Activated naive CD4-positive, alpha-beta T cell treated with anti-CD3 and anti-CD28 coated beads for 36 hours (primary cell): ENCODE measurements around the gene DLEC1. TPM values are rescaled to one million over a fixed set of nuclear protein-coding genes. Genes with fewer than 3 reads are reported as not detected.

ENCODE experiments used
- CTCF ChIA-PET: fragments of 350-600 bp; sonication (Branson Sonifier 250); formaldehyde crosslinking; loops from one replicate; lab custom pipeline; 2021; ENCODE audit warnings: antibody characterized with exemption; lab: Charles Lee
- DNase-seq: peaks from one replicate; pipeline ENCODE4 v3.0.0-alpha.2; 2020
- H3K27ac Mint-ChIP-seq: one replicate; pipeline ENCODE4 v1.8.0; 2021; ENCODE audit warnings: mild to moderate bottlenecking, mixed read lengths
- H3K27me3 Mint-ChIP-seq: one replicate; pipeline ENCODE4 v1.8.0; 2021; ENCODE audit warnings: low read depth, mixed read lengths
- H3K36me3 Mint-ChIP-seq: one replicate; pipeline ENCODE4 v1.8.0; 2021; ENCODE audit warnings: low read depth, mixed read lengths
- H3K4me1 Mint-ChIP-seq: one replicate; pipeline ENCODE4 v1.8.0; 2021; ENCODE audit warnings: low read depth, mixed read lengths
- H3K4me3 Mint-ChIP-seq: one replicate; pipeline ENCODE4 v1.8.0; 2021; ENCODE audit warnings: mild to moderate bottlenecking, moderate library complexity, mixed read lengths
- H3K9me3 Mint-ChIP-seq: one replicate; pipeline ENCODE4 v1.8.0; 2021; ENCODE audit warnings: mixed read lengths
- intact Hi-C: fragments of 100-400 bp; cut with micrococcal nuclease; formaldehyde crosslinking; loops from one replicate; pipeline ENCODE4 v1.15.1; 2023
- total RNA-seq, 2 experiments: library from RNA; stranded (reverse); gene quantifications; one replicate each; pipeline ENCODE4 v1.2.3, GENCODE V29; 2021

DLEC1 gene
- total RNA-seq, 2 experiments from 2014 or later: 0.17 to 0.19 TPM

DNA sequence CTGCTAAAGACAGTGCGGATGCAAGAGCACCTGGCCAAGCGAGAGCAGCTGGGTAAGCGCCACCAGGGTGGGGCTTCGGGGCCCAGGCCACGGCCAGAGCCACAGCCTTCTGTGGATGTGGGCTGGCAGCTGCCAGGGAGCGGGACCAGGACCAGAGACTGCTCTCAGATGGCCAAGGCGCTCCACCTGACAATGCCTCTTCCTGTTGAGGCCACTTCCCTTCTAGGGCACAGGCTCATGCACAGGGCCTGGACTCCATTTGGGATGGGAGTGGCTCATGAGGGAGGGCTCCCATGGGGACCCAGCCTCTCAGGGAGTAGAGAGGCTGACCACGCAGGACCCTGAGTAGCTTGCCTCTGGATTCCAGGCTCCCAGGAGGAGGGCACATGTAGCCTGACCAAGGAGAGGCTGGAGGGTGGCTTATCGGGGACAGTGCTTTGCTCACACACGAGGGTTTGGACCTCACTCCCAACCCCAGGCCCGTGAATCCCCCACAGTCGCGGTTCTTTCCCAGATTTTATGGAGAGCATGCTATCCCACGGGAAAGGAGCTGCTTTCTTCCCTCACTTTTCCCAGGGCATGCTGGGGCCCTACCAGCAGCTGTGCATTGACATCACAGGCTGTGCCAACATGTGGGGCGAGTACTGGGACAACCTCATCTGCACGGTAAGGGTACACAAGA lies 72.8 kb downstream of the DLEC1 start:
- DNase-seq: no peak
- CTCF ChIA-PET: no interaction called here
- no peaks in the 10 kb centered on the region for H3K9me3 Mint-ChIP-seq
- intact Hi-C loops: loop anchor here (10.0 kb wide), 1 partner anchor 257 kb away; no protein-coding TSS in a partner anchor
- no peaks in the 10 kb centered on the region for H3K27me3 Mint-ChIP-seq
- H3K27ac Mint-ChIP-seq: no peak overlapping the region
- H3K36me3 Mint-ChIP-seq: no peaks in the 10 kb centered on the region
- H3K4me3 Mint-ChIP-seq: no peak overlapping the region
- H3K4me1 Mint-ChIP-seq: no peaks in the 10 kb centered on the region

- no peak for DNase-seq
- H3K27ac Mint-ChIP-seq: no peak overlapping the region
- no peaks in the 10 kb centered on the region for H3K9me3 Mint-ChIP-seq
- intact Hi-C loops: loop anchor here (10.0 kb wide), 1 partner anchor 258 kb away; no protein-coding TSS in a partner anchor
- no peaks in the 10 kb centered on the region for H3K36me3 Mint-ChIP-seq
- CTCF ChIA-PET: no interaction called here
- H3K4me3 Mint-ChIP-seq: no peak overlapping the region
- no peaks in the 10 kb centered on the region for H3K4me1 Mint-ChIP-seq
- H3K27me3 Mint-ChIP-seq: no peaks in the 10 kb centered on the region
These were observed 73.4 kb downstream of the DLEC1 start for GRCh38 chr3:38112378-38112761.

DNA sequence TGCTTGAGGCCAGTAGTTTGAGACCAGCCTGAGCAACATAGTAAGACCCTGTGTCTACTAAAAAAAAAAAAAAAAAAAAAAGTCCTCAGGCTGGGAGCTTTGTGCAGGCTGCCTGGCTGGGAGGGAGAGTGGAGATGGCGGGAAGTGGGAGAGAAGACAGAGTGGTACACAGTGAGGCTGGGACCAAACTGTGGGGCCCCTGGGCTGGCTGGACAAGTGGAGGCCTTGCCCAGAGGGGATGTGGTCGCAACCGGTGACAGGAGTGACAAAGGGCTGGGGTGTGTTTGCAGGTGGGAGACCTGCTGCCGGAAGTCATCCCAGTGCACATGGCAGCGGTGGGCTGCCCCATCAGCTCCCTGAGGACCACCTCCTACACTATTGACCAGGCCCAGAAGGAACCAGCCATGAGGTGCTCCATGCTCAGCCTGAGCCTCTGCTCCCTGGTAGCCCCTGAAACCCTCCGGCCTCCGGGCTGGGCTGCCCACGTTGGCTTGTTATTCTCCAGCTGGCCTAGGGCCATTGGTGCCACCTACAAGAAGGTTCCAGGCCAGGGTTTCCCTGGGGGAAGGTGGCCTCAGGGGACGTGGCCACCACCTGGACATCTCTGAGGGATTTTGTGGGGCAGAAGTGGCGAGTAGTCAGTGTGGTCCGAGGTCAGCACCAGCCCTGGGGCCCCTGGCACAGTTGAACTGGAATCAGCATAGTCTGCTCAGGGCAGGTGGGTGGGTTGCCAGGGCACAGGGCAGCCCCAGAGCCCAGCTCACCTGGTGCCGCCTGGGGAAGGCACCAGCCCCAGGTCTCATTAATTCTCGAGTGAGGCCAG lies 75.3 kb downstream of the DLEC1 start:
- H3K27me3 Mint-ChIP-seq: no peaks in the 10 kb centered on the region
- H3K4me3 Mint-ChIP-seq: no peak overlapping the region
- H3K9me3 Mint-ChIP-seq: no peaks in the 10 kb centered on the region
- no peaks in the 10 kb centered on the region for H3K36me3 Mint-ChIP-seq
- CTCF ChIA-PET: no interaction called here
- DNase-seq: no peak
- intact Hi-C loops: loop anchor here (10.0 kb wide), 1 partner anchor 259 kb away; no protein-coding TSS in a partner anchor
- no peak overlapping the region for H3K27ac Mint-ChIP-seq
- H3K4me1 Mint-ChIP-seq: peaks cover 4% of the 10 kb centered on the region

DNA sequence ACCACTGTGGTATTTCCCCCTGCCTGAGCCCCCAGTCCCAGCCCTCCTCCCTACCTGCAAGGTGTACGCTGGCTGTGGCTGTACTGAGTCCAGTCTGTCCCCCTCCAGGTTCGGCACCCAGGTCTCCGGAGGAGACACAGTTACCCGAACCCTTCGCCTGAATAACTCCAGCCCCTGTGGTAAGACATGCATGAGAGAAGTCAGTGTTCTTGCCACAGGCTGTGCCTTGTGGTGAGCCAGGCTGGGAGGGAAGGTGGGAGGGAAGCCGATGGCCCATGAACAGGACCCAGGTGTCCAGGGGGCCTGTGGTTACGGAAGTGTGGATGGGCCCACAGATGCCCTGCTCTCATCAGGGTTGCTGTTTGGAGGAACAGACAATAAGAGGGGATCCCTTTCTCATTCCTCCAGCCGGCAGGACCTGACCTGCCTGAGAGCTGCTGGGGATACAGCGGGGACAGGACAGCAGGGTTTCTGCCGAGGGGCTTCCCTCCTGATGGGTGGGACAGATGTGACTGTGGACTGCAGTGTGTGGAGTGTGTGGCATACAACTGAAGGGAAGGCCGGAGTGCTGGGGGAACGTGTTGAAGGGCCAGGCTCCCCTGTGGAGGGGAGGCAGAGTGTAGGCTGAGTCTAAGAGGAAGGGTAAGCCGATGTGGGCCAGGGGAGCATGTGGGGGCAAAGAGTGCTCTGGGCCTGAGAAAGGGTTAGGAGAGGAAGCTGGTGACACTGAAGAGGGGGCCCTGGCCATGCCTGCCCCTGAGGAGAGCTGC lies 76.1 kb downstream of the DLEC1 start:
- intact Hi-C loops: loop anchor here (5.0 to 10.0 kb wide), 2 partner anchors 167 to 260 kb away; partner anchors contain the start of gene SLC22A14
- Mint-ChIP-seq H3K36me3 (no peaks in the 10 kb centered on the region), H3K27ac (peak overlapping the region; percentile 8), H3K4me1 (peaks cover 4% of the 10 kb centered on the region), H3K4me3 (no peak overlapping the region), H3K9me3 (no peaks in the 10 kb centered on the region), H3K27me3 (no peaks in the 10 kb centered on the region)
- CTCF ChIA-PET: interaction anchor here (0.8 to 4.5 kb wide), 2 partner anchors 13 to 231 kb away, joined by 3 to 31 read pairs; partner anchors contain the start of gene XYLB
- DNase-seq: no peak

DNA sequence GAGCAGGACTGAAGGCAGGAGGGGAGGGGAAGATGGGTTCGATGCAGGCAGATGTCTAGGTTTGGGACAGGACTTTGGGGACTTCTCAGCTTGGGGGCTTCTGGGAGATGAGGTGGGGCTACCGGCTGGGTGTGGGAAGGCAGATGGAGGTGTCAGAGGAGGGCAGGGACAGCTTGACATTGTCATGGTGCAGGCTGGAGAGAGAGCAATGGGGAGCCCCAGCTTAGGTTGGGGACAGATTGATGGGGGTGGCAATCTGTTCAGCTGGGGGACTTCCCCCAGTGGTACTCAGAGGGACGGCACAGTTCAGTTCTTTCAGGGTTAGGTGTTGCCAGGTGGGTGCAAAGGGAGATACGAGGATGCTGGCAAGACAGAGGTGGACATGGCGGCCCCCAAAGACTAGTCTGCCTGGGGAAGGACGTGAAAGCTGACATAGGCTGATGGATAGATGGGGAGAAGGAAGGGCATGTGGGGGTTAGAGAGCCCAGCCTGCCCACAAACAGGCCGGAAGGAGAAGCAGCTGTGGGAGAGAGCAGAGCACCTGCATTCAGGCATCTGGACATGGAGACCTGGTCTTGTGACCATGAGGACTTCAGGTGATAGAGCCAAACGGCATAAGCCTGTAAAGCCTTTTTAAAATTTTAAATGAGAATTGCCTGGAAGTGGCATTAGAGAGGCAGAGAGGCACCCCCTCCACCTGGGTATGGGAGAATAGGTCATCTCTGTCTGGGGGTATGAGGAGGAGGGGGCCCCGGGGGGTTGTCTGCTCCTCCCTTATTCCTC lies 76.8 kb downstream of the DLEC1 start:
- no peak for DNase-seq
- no peaks in the 10 kb centered on the region for H3K27me3 Mint-ChIP-seq
- CTCF ChIA-PET: interaction anchor here (0.8 to 4.5 kb wide), 4 partner anchors 13 to 365 kb away, joined by 3 to 31 read pairs (median 14); partner anchors contain the start of gene XYLB
- no peak overlapping the region for H3K4me3 Mint-ChIP-seq
- no peaks in the 10 kb centered on the region for H3K9me3 Mint-ChIP-seq
- intact Hi-C loops: loop anchor here (5.0 to 10.0 kb wide), 2 partner anchors 166 to 261 kb away; partner anchors contain the start of gene SLC22A14
- peaks cover 2% of the 10 kb centered on the region for H3K36me3 Mint-ChIP-seq
- H3K4me1 Mint-ChIP-seq: peaks cover 4% of the 10 kb centered on the region
- no peak overlapping the region for H3K27ac Mint-ChIP-seq

DNA sequence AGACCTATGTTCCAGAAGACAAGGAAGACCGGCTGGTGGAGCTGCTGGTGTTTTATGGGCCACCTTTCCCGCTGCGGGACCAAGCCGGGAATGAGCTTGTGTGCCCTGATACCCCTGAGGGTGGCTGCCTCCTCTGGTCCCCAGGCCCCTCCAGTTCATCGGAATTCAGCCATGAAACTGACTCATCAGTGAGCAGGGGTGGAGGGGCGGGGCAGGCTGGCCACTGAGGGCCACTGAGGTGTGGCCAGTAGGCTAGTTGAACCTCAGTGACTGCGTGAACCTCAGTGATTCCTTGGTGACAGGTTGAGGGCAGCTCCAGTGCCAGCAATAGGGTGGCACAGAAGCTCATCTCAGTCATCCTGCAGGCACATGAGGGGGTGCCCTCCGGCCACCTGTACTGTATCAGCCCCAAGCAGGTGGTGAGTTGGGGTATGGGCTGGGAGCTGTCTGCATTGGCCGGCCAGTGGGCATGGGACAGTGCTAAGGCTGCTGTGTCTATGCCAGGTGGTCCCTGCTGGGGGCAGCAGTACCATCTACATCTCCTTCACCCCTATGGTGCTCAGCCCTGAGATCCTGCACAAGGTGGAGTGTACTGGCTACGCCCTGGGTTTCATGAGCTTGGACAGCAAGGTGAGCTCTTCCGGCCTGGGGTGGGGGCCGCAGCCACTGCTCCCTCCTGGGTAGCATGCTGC lies 77.6 kb downstream of the DLEC1 start:
- Mint-ChIP-seq H3K4me3 (no peak overlapping the region), H3K27me3 (no peaks in the 10 kb centered on the region), H3K27ac (no peak overlapping the region), H3K36me3 (peaks cover 3% of the 10 kb centered on the region), H3K9me3 (no peaks in the 10 kb centered on the region), H3K4me1 (peaks cover 4% of the 10 kb centered on the region)
- intact Hi-C loops: loop anchor here (5.0 to 10.0 kb wide), 2 partner anchors 166 to 262 kb away; partner anchors contain the start of gene SLC22A14
- CTCF ChIA-PET: interaction anchor here (0.6 to 4.5 kb wide), 9 partner anchors 88 to 366 kb away, joined by 3 to 31 read pairs (median 4); partner anchors contain the start of genes SLC22A14 and XYLB
- DNase-seq: no peak

- H3K4me3 Mint-ChIP-seq: no peak overlapping the region
- H3K9me3 Mint-ChIP-seq: no peaks in the 10 kb centered on the region
- no peak overlapping the region for H3K27ac Mint-ChIP-seq
- peaks cover 6% of the 10 kb centered on the region for H3K36me3 Mint-ChIP-seq
- H3K4me1 Mint-ChIP-seq: peaks cover 4% of the 10 kb centered on the region
- no peak for DNase-seq
- intact Hi-C loops: loop anchor here (5.0 to 10.0 kb wide), 2 partner anchors 165 to 262 kb away; partner anchors contain the start of gene SLC22A14
- H3K27me3 Mint-ChIP-seq: no peaks in the 10 kb centered on the region
- CTCF ChIA-PET: interaction anchor here (0.6 to 4.5 kb wide), 16 partner anchors 11 to 473 kb away, joined by 3 to 31 read pairs (median 4); partner anchors contain the start of genes SLC22A14 and XYLB
These were observed 78.2 kb downstream of the DLEC1 start for GRCh38 chr3:38117163-38117716.

DNA sequence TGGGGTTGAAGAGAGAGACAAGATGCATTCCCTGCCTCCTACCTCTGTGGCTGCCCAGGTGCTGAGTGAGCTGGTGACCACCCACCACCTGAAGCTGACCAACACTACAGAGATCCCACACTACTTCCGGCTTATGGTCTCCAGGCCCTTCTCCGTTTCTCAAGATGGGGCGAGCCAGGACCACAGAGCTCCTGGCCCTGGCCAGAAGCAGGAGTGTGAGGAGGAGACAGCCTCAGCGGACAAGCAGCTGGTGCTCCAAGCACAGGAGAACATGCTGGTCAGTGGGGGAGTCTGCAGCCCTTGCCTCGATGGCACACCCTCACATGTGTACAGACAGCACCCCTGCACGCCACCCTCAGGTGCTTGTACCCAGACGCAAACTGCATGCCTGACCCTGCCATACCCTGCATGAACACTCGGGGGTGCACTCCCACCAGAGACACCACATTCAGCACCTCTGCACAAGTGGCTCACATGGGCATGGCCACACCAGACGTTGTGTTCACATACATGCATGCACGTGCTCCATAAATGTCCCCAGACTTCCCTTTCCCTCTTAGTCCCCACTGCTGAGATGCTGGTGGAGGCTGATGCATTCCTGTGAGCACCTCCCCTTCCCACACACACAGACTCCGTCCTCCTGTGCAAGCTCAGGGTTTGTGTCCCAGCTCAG lies 78.9 kb downstream of the DLEC1 start:
- Mint-ChIP-seq H3K27me3 (no peaks in the 10 kb centered on the region), H3K27ac (no peak overlapping the region), H3K36me3 (peaks cover 6% of the 10 kb centered on the region), H3K9me3 (no peaks in the 10 kb centered on the region), H3K4me3 (no peak overlapping the region), H3K4me1 (peaks cover 4% of the 10 kb centered on the region)
- CTCF ChIA-PET: interaction anchor here (0.6 to 4.5 kb wide), 20 partner anchors 9 to 472 kb away, joined by 3 to 31 read pairs (median 4); partner anchors contain the start of genes ACAA1, SLC22A14 and XYLB
- intact Hi-C loops: loop anchor here (1.0 to 10.0 kb wide), 7 partner anchors 144 to 378 kb away; partner anchors contain the start of genes EXOG, SLC22A14 and XYLB
- DNase-seq: peak; percentile 88

GRCh38 chr3:38118421-38119247 lies 79.6 kb downstream of the DLEC1 start:
- intact Hi-C loops: loop anchor here (1.0 to 10.0 kb wide), 7 partner anchors 144 to 378 kb away; partner anchors contain the start of genes EXOG, SLC22A14 and XYLB
- Mint-ChIP-seq H3K9me3 (no peaks in the 10 kb centered on the region), H3K27ac (no peak overlapping the region), H3K27me3 (no peaks in the 10 kb centered on the region), H3K4me1 (peaks cover 4% of the 10 kb centered on the region), H3K36me3 (peaks cover 10% of the 10 kb centered on the region), H3K4me3 (no peak overlapping the region)
- DNase-seq: no peak
- CTCF ChIA-PET: interaction anchor here (0.6 to 4.5 kb wide), 19 partner anchors 10 to 364 kb away, joined by 3 to 31 read pairs (median 5); partner anchors contain the start of genes ACAA1, SLC22A14 and XYLB
